IPS-11a (cell line): ENCODE measurements around the gene CAMK1D.
"Not testable (repeated sequence)": the region's sequence is repeated elsewhere in the genome, so short reads cannot be mapped to it uniquely, and the experiment has no call there.

Experiments used
- H3K4me3 ChIP-seq: one replicate; pipeline ENCODE4 v1.5.1; 2013; ENCODE audit warnings: low read depth, low read length, control low read depth

CAMK1D gene

DNA sequence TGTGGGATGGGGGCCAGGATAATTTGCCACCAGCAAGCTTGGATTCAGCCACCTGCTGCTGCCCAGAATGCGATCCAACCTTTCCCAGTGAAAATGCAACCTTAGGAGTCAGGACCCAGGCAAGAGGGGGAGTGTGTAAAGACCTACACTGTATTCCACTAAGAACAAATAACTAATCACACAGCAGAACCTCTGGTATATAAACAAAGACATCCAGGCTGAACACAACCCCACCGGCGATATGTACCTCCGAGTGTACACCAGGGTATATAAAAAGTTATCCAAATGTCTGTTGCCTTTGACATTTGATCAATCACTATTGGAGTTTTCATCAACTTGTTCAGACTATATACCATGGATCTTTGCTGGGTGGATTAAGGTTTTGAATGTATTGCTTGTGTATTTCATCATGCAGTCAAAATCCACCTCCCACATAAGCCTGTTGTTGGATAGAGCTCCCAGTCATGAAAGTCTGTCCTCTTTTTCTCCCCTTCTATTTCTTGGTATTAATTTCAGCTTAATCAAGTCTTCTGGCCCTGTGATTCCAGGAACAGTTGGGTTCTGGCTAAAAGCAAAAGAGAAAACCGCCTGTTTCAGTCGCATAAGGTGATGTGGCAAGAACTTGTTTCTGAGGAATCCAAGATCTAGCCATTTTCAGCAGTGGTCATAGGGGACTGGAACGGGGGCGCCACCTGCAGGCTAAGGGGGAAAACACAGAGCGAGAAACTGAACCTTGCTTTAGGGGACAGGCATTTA is 361.4 kb downstream of the CAMK1D start:
- no peak overlapping the region for H3K4me3 ChIP-seq

DNA sequence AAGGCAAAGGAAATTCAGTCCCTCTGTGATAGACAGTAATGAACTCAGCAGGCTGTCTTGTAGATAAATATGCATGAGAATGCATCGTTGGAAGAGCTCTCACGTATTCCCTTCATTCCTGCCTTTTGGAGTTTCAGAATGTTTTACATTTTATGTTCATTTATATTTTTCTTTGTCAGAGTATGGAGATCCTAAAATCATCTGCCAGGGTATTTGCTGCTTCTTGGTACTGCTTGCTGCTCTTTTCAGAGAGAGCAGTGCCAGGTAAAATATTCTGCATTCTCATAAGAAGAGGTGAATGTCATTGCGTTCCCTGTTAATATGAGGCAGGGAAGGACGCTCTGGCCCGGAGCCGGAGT is 362.0 kb downstream of the CAMK1D start:
- H3K4me3 ChIP-seq: no peak overlapping the region

DNA sequence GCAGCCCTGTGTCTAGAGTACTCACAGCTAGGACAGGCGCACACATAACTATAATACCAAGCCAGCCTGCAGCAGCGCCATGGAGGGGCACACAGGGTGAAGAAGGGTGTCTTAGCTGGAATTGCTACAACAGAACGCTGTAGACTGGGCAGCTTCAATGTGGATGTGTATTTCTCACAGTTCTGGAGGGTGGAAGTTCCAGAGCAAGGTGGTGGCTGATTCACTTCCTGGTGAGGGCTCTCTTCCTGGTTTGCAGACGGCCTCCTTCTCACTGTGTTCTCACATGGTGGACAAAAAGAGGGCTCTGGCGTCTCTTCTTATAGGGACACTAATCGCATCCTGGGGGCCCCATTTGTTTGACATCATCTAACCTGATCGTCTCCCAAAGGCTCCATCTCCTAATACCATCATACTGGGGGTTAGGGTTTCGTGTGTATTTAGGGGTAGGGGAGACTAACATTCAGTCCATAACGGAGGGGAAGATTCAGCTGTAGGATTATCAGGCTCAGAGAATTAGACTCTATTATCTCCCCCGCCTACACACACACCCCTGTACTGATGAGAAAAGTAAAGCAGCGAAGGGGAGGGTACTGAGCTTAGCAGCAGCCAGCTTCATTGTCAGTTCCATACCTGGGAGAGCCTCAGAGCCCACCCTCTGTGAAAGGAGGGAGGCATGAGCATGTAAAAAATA is 363.1 kb downstream of the CAMK1D start:
- H3K4me3 ChIP-seq: no peak overlapping the region

DNA sequence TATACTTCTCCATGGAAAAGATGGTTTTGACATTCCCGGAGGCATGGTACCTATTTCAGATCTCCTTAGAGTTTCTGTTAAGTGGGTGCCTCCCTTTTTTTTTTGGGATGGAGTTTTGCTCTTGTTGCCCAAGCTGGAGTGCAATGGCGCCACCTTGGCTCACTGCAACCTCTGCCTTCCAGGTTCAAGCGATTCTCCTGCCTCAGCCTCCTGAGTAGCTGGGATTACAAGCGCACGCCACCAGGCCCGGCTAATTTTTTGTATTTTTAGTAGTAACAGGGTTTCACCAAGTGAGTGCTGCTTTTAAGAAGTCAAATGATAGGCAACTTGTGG is 363.6 kb downstream of the CAMK1D start:
- H3K4me3 ChIP-seq: not testable (repeated sequence)

DNA sequence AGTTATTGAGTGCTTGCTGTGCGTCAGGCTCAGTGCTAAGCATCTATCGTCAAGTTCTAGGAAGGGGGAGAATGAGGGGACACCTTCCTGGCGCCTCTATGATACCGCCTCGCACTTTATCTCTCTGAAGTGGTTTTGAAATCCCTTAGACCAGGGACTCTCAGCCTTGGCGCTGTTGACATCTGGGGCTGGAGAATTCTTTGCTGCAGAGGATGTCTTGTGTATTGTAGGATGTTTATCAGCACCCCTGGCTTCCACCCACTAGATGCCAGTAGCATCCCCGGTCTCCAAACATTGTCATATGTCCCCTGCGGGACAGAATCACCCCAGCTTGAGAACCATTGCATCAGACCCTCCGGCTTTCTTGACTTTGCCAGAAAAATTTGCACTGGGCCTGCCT is 366.7 kb downstream of the CAMK1D start:
- H3K4me3 ChIP-seq: no peak overlapping the region

DNA sequence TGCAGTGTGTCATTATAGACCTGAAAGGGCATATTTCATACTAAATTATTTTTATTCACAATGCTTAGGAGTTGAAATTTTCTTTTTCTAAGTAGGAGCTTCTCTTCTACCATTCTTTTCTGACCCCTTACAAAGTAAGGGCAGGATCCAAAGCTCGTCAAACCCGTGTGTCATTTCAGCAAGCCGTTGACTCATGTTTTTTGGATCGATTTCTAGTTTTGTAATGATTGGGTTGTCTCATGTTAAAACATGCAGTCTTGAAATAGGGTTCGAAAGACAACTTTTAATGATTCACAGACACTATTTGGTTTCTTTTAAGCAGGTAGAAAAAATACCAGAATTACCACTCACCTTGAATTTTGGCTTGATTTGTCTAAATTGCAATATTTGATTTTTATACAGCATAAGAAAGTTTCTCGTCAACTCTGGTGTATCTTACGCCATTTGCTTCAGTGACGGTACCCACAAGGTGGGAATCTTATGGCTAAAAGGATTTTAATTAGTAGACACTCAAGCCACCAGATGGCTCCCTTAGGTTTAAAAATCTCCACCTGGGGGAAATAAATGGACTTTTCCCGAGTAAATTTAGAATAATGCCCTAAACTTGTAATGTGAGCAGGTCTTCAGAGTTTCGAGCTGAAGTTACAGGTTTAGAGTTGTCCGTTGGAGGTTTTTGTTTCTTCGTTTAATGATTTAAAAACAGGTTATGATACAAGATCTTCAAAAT is 368.8 kb downstream of the CAMK1D start:
- no peak overlapping the region for H3K4me3 ChIP-seq

DNA sequence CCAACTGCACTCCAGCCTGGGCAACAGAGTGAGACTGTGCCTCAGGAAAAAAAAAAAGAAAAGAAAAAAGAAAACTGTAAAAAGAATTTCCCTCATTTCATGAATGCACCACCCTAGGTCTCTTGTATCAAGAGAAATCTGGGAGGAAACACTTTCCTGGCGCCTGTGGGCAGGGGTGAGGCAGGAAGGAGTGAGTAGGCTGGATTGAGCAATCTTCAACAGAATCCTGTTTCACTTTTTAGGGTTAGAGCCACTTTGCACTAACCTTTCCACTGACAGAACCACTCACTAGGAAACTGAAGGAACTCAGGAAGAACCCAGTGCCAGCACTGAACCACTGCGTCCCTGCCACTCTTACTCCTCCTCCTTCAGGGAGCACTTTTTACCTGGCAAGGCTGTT is 370.0 kb downstream of the CAMK1D start:
- no peak overlapping the region for H3K4me3 ChIP-seq

DNA sequence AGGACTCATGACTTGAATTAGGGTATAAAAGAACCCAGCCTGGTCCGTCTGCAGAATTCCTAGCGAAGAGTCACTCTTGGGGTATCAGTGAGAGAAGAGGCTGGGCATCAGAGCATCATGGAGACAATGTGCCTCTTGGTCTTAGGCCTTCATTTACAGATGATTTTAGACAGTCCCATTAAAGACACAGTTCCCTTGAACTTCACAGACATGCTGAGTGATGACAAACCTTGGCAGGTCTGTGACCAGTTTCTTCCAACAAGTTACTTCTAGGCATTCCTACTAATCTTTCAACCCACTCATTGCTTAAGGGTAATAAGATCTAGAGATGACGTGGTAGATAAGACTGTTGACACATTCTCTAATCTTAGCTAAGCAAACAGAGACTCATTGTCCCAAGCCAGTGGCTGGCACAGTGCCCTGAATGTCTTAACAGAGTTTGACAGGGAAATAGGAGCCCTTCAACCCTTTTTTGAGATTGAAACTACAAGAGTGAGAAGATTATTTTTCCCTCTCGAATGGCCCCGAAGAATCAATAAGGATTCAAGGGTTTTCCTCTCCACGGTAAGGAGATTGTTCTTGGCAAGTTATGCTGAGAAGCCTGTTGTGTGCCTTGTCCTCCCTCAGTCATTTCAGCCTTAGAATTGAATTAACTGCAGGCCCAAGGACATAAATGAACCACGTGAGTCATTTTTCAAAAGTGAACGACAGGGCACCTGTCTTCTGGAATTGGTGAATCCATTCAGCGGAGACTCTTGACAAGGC is 371.1 kb downstream of the CAMK1D start:
- no peak overlapping the region for H3K4me3 ChIP-seq

DNA sequence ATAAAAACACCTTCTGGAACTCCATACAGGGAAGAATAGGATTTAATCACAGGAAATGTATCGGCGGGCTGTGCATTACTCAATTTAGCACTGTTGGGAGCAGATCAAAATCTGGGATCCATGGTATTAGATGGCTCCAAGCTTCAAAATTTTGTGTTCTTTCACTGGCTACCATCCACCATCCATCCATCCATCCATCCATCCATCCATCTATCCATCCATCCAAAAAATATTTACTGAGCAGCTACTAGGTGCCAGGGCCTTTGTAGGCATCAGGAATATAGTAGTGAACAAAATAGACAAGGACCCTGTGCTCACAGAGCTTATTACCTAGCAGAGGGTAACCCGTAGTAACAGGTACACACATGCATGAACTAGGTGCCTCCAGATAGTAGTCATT is 372.0 kb downstream of the CAMK1D start:
- no peak overlapping the region for H3K4me3 ChIP-seq

DNA sequence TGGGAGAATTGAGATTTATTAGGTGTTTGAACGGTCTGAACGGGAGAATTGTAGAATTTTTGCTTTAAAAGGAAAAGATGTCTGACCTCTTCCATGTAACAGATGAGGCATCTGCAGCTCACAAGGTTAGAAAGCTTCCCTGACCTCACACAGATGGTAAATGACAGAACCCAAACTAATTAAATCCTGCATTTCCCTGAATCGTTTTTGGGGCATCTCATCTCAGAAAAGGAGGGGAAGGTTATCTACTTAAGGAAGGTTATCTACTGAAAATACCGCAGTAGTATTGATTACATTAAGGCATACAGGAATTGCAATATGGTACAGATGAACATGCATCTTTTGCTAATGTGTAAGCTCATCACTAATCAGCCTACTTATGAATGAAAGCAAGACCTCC is 373.9 kb downstream of the CAMK1D start:
- H3K4me3 ChIP-seq: no peak overlapping the region

DNA sequence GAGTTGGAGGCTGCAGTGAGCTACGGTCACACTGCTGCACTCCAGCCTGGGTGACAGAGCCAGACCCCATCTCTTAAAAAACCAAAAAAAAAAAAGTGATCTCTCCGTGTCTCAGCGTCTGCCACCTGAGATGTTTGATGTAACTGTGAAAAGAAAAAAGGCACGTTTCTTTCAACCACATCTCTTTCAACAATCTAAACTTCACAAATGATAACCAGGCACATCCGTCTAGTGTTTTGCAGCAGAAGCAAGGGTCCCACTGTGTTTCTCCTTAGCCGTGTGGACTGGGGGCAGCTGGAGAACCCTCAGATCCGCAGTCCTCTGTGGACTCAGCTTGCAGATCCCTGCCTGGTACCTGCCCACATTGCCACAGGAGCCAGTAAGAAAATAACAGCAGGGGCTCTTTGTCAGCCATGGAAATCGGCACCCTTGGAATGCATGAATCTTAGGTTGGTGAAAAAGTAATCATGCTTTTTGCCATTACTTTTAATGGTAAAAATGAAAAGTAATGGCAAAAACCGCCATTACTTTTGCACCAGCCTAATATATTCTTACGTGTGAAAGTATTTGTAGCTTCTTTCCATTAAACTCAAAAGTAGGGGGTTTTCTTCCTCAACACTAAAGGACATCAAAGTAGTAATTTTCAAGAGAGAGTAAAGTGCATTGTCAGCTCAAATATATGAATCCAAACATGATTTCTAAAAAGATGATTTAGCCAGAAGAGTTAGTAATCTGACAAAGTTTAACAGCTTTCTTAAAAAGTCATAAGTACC is 375.6 kb downstream of the CAMK1D start:
- no peak overlapping the region for H3K4me3 ChIP-seq

DNA sequence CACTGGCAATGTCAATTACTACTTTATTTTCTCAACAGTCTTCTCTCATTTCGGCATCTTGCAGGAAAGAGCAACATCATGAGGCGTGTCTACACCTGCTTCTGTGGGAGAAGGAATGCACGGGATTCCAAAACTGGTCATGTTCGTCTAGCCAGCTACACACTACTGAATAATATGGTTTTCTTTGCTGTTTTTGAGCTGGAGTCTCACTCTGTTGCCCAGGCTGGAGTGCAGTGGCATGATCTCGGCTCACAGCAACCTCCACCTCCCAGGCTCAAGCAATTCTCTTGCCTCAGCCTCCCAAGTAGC is 376.2 kb downstream of the CAMK1D start:
- H3K4me3 ChIP-seq: not testable (repeated sequence)

DNA sequence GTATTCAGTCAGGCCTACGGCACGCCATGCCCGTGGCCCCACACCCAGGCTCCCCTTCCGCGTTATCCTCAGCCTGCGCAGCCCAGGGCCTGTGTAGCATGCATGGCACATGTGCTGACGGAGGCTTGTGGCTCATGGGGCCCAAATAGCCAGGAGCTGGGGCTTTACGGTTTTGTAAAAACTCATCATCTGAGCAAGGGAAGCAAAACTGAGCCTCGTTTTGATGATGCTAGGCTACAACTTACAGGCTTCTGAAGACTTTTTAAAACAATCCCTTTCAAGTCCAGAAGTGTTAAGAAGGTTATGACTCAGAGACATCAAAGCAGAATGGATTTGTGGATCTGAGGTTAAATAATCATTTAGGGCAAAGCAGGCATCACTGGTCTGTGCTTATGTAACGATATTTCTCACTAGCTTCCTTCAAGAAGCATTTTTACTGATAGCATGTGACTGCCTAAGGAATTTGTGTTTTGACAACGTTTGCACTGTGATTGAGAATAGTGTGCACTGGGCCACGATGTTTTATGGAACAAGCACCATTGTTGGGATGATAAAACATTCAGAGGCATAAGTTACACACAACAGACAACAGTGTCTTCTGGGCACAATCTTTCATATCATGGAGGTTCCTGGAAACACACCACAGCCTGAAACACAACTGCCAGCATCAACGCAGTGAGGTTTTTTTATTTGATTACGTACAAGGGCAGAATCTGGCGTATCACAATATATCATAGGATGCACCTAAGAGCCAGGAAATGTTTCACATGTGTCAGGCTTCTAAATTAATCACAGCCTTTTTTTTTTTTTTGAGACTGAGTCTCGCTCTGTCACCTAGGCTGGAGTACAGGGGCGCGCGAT is 377.9 kb downstream of the CAMK1D start:
- H3K4me3 ChIP-seq: no peak overlapping the region

DNA sequence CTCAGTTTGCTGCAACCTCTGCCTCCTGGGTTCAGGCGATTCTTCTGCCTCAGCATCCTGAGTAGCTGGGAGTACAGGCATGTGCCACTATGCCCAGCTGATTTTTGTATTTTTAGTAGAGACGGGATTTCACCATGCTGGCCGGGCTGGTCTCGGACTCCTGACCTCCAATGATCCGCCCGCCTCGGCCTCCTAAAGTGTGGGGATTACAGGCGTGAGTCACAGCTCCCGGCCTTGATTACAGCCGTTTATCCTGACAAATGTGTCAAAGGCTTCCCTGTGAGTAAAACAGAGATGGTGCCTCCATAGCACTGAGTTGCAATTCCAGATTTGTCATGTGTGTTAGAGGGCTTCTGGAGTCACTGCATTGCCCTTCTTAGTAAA is 378.5 kb downstream of the CAMK1D start:
- H3K4me3 ChIP-seq: no peak overlapping the region

DNA sequence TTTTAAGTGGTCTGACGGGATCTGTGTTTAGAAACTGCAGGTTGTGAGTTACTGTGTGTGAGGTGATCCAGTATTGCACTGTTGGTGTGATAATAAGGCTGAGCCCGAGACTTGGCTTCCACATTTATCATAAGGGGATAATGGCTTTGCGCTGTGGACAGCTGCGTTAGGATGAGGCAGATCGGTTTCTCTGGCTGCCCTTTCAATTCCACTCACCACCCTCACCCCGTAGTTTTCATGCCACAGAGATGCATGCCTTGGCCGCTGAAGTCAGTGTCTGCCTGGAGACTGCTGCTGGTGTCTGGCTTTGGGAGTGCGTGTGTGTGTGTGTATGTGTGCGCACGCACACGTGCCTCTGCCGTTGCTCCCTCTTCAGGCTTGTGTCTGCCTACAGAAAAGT is 379.1 kb downstream of the CAMK1D start:
- H3K4me3 ChIP-seq: no peak overlapping the region

DNA sequence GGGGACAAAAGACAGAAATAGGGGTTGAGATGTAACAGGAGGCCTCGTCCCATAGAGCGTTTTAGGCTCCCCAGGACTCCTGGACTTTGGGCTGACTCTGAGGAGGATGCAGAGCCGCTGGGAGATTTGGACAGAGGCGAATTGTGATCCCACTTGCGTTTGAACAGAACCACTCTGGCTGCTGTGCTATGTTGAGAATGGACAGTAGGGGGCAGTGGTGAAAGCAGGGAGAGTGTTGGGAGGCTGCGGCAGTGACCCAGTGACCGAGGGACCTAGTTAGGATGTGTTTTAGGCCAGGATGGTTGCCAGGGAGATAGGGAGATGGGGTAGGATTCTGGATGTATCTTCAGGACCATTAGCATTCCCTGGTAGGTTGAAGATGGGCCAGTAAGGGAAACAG is 380.5 kb downstream of the CAMK1D start:
- H3K4me3 ChIP-seq: no peak overlapping the region

DNA sequence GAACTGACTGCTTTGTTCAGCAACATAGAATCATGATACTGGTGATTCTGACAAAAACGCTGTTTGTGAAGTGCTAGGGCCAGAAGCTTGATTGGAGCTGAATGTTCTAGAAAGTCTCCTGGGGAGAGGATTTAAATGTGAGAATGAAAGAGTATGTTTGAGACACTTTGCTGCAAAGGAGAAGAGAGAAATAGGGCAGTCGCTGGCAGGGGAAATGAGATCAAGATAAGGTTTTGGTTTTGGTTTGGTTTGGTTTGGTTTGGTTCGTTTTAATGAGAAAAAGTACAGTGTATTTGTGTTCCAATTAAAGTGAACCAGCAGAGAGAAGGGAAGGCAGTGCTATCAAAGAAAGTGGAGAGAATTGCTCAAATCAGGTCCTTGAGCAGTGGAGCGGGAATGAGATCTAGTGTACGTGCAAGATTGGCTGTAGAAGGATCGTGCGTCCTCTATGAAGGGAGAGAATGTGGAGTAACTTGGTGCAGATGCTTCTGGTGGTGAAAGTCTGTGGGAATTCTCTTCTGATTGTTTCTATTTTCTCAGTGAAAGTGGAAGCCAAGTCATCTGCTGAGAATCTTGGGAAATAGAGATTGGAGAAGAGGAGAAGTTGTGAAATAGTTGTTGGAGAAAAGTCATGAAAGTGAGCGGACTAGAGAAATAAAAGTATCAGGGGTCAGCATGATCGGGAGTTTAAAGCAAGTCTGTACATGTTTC is 381.6 kb downstream of the CAMK1D start:
- H3K4me3 ChIP-seq: no peak overlapping the region

DNA sequence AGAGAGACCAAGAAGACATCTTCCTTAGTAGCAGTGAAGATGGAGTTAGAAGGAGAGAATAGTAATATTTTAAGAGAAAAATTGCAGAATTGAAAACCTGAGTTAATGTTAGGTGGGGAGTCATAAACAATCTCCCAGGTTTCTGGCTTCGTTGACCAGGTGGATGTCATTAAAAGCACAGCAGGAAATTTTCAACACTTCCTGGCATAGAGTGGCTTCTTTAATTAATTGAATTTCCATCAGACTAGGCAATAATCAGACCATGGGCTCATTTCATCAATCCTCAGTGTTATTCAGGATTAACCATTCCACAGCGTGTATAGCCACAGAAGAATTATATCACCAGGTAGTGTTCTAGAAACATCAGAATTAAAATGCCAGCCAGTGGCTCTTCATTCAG is 383.9 kb downstream of the CAMK1D start:
- no peak overlapping the region for H3K4me3 ChIP-seq

DNA sequence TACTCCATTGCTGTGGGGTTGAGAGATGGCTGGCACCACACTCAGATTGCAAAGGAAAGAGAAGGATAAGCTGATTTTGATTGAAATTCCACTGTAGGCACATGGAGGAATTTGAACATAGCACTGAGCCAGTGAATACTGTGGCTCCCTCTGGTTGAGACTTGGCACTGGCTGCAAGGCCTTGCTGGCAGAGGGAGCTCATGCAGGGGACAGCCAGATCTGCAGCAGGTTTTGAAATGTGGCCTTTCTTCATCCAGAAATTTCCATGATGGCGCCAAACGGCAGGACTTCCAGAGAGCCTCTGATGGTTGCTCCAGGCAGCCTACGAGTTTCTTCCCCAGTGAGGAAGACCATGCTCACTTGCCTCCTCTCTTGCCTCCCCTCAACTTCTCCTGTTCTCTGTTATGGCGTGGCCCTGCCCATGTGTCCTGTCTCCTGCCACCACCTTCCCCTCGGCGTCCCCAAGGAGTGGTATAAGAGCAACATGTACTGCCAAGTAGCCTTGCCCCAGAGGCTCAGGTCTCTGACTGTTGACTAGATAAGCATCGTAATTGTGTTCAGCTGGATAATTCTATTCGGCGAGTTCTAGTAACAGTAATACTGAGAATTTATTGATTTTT is 386.6 kb downstream of the CAMK1D start:
- no peak overlapping the region for H3K4me3 ChIP-seq
